HG03575 (cell line): ENCODE data around the gene NXN.
"Not testable (repeated sequence)": the region's sequence is repeated elsewhere in the genome, so short reads cannot be mapped to it uniquely, and the experiment has no call there.

Experiments used
- ATAC-seq: cut with Tn5 transposase; IDR thresholded peaks from one replicate; pipeline ENCODE4 v1.9.1; 2021; ENCODE audit not compliant: unreplicated experiment, insufficient number of reproducible peaks, low FRiP score; ENCODE audit errors: extremely low read depth

The NXN gene

DNA sequence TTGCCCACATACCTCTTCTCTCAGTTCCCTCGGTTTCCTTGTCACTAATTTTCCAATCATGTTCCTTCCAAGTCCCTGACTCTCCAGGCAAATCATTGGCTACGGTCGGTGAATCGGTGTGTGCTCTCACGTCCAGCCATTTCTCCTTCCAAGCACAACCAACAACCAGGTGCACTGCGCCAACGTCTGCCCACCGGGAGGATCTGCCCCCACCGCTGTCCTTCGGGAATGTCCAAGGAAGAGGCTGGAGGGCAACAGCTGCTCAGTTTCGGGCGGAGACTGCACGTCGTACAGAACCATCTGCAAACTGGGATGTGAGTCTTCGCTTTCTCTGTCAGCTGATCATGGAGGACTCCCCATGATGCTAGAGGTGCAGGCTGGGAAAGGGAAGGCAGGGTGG lies 8.4 kb upstream of the NXN start:
- ATAC-seq: no peak

DNA sequence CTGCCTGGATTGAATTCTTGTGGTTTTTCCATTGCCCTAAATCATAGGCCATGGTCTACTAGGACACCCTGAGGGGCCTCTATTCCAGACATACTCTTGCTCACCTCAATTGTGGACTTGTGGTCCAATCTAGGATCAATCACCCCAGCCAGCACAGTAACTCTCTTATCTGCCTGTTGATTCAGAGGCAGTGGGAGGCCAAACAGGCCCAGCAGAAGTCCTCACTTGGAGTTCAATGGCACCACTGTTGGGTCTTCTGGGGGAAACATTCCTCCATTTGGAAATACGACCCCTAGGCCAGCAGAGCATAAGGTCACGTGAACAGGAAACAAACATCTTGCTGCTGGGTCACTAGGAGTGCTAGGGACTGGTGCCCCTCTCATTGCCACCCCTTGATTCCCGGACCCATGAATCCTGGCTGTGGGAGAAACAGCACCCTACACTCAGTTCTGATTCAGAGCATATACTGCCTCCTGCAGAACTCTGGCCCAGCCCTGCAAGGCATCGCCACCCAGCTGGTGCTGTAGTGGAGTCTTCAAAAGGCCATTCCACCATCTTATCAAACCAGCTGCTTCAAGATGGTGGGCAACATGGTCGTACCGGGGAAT lies 6.8 kb upstream of the NXN start:
- ATAC-seq: no peak

DNA sequence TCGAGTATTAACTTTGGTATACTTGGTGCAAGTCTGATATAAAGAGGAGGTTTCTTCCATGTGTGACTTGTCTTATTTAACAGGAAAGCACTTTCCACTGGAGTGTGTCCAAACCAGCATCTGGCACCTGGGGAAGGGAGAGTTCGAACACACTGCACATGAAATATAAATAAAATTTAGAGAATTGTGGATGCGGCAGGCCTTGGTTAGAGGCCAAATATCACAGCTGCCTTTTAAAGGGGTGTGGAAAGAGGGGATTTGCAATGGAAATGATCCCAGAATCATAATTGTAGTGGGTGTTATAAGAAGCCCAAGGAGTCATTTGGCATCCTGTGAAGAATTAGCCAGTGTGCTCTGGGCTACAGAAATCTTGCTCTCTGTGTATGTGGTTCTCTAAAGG lies 4.3 kb upstream of the NXN start:
- ATAC-seq: no peak

DNA sequence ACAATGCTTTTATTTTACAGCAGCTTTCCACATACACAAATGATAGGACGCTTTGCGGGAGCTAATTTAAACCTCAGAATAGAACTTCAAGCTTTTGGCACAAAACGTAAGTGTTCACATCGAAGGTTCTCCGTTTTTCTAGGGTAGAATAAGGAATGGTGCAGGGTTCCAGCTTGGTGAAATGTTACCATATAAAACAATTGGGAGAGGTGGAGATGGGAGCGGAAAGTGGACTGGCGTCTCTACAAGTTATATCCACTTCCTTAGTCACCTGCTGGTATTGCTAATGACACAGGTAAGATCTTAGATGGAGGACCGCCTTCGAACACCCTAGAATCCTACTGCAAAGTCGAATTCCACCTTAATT lies 1.7 kb upstream of the NXN start:
- no peak for ATAC-seq

DNA sequence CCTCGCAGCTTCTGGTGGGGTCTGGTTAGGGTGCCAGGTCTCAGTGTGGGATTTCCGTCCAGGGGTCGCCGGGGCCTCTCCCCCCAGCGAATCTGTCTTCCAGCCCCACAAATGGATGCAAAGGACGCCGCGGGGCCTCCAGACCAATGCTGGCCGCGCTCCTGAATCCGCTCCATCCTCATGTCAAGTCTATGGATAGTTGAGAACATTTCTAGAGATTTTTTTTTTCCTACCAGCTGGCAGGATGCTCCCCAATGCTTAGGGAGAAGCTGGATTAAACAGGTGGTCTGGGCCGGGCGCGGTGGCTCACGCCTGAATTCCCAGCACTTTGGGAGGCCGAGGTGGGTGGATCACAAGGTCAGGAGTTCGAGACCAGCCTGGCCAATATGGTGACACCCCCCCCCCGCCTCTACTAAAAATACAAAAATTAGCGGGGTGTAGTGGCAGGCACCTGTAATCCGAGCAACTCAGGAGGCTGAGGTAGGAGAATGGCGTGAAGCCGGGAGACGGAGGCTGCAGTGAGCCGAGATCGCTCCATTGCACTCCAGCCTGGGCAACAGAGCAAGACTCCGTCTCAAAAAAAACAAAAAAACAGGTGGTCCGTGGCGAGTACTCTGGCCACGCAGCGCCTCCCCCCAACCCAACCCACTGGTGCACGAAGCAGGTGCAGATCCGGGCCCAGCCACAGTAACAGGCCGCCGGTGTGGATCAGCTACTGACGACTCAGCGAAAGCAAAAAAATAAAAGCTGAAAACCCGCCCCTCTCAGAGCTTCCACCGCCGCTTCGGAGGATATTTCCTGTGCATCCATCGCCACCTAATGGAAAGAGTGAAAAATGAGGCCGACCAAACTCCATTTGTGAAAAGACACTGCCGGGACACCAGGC lies 1.1 kb upstream of the NXN start:
- ATAC-seq: no peak

DNA sequence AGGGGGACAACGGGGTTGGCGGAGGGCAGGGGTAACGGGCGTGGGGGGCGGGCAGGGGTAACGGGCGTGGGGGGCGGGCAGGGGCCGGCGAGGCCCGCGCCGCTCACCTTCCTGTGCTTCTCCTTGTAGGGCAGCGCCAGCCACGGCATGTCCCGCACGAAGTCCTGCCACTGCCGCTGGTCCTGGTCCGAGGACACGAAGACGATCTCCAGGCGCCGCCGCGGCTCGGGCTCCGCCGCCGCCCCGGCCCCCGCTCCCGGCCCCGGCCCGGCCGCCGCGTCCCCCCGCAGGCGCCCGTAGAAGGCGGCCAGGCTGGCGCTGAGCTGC lies 401 bp downstream of the NXN start:
- no peak for ATAC-seq

DNA sequence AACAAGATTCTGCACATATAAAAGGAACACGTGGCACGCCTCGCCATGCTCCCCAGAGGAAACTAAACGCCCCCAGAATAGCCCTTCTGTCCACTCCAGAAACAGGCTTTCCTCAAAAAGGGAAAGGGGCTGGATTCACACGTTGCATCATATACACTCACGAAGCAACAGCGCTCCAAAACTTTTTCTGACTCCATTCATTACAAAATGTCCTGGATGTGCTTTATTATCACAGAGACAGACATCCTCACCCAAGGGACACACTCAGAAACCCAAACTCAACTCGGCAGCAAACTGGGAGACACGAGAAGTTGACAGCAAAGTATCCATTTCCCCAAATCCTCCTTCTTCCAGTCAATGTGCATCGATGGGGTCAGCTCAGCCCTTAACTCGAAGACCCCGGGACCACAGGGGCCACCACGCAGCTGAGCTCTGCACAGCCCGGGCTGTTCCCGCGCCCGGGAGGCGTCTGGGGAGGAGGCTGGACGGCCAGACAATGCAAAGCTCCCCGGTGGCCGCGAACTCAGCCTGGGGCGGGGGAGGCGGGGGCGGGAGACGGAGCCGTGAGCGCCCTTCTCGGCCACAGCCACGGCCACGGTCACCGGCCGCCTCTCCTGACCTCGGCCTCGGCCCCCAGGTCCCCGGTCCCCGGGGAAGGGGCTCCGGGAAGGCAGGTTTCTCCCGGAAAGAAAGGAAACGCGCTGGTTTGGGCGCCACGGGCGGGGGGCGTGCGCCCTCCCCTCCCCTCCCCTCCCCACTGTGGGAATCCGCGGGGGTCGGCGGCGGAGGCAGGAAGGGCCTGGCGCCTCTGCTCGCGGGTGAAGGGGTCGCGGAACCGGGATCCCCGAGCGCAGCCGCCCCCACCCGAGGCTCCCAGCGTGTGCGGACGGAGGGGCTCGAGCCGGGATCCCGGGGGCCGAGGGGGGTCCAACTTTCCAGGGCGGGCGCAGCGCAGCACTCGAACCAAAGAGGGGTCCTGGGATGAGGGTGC lies 1.2 kb downstream of the NXN start:
- ATAC-seq: no peak

DNA sequence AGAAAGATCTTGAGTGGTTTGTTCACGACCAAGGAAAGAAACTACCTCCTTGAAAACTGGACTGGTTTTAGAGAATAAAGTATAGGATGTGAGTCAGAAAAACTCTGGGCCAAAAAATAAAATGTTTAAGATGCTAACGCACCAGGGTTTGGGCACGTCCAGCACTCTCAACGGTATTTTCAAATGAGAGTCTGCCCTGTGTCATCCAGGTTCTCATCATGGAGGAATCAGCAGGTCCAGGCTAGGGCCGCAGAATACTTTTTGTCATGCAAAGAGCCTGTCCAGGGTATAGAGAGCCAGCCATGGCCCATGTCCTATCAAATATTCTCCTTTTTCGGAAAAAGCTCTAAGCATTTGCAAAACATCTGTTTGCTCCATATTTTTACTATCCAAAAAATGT lies 2.4 kb downstream of the NXN start:
- no peak for ATAC-seq

DNA sequence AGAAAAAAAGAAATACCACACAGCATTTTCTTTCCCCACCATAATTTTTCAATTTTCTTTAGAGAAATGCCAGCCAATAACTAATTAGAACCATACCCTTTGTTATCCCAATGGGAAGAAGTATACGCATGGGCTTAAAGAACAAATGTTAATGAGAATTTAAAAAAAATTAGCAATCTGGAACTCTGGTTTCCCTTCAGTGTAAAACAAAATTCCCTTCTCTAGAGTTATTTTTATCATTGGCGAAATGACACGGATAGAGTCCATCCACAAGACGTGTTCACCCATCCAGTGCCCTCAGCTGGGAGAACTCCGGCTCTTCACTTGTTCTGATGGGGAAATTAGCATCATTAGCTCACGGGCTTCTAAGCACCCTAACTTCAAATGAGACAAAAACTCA lies 3.3 kb downstream of the NXN start:
- ATAC-seq: no peak

DNA sequence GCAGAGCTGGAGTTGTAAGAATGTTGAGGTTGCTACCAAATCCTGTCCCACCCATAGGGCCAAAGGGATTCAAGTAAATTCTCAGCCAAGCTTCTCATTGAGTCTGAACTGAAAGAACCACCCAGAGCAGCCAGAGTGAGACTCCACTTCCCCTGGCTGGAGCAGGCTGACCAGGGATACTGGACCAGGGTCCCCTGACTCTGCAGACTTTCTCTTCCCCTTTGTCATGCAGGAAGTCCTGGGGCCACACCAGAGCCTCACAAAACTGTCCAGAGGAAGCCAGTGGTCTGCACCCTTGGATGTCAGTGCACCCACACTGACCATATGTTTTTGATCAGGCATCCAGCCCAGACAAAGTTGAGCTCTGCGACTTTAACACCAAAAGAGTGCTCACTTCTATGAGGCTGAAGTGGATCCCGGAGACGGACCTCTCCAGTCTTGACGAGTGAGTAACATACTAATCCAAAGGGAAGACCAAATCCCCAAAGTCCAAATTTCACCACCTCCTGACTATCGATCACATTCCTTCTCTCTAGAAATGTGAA lies 4.1 kb downstream of the NXN start:
- no peak for ATAC-seq

DNA sequence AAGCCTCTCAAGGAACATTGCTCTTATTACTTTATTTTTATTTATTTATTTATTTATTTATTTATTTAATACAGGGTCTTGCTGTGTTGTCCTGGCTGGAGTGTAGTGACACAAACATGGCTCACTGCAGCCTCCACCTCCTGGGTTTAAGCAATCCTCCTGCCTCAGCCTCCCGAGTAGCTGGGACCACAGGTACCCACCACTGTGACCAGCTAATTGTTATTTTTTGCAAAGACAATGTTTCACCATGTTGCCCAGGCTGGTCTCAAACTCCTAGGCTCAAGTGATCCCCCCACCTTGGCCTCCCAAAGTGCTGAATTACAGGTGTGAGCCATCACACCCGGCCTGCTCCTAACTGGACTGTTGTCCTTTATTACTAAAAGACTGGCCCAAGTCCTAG lies 4.8 kb downstream of the NXN start:
- not testable (repeated sequence) for ATAC-seq

DNA sequence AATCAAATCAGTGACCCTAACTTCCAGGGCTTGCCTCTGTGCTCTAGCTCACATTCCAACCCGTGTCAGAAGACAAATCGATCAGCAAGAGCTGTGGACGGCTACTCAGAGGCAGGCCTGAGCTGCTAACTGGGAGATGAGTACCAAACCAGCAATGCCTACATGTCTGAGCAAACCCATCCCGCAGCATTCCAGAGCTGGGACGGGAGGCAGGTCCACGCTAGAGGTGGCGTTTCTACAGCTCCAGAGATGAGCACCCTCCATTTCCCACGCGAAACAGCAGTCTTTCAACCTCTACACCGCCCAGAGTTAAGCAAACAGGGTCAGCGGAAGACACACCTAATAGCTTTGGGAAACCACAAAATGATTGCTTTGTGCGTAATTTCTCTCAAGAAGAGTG lies 6.5 kb downstream of the NXN start:
- no peak for ATAC-seq

DNA sequence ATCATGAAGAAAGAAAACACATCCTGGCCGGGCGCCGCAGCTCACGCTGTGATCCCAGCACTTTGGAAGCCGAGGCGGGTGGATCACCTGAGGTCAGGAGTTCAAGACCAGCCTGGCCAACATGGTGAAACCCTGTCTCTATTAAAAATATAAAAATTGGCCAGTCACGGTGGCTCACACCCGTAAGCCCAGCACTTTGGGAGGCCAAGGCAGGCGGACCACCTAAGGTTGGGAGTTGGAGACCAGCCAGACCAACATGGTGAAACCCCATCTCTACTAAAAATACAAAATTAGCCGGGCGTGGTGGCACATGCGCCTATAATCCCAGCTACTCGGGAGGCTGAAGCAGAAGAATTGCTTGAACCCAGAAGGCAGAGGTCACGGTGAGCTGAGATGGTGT lies 7.7 kb downstream of the NXN start:
- not testable (repeated sequence) for ATAC-seq

DNA sequence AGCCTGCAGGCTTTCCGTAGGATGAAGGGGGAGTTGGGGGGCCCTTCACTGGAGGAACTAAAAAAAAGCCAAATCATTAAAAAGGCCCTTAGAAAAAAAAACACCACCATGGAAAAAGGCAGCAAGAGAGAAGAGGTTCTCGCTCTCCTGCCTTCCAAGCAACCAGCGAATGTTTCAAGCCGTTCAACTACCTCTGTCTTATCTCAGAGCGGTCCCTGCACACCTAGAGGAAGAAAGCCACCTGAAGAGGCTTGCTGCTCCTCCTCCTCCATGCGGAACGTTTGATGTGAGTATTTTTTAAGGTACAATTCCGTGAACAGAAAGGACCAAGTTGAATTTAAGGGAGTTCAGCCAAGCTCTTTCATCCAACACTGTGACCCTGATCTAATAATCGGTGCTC lies 9.2 kb downstream of the NXN start:
- ATAC-seq: no peak

DNA sequence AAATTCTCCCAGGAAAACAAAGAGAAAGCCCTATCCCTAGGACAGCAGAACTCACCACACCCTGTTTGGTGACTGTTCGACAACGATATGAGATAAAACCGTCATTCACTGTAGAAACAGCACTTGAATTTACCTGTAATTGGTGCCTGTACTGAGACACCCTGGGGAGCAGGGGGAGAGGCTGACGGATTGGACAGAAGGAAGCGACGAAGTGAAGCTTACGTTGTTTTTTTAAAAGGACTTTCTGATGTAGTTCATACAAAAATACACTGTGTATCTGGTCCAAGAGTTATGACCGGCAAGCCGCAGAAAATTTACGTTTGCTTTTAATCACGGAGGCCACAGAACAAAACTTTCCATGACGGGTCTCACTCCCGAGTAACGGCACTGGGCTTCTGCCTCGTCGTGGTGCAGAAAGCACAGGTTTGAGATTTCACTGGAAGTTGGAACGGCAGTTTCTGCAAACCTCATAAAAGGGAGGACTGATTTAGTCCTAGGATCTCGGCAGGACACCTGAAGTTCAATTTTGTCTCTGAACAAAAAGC lies 9.7 kb downstream of the NXN start:
- ATAC-seq: no peak

DNA sequence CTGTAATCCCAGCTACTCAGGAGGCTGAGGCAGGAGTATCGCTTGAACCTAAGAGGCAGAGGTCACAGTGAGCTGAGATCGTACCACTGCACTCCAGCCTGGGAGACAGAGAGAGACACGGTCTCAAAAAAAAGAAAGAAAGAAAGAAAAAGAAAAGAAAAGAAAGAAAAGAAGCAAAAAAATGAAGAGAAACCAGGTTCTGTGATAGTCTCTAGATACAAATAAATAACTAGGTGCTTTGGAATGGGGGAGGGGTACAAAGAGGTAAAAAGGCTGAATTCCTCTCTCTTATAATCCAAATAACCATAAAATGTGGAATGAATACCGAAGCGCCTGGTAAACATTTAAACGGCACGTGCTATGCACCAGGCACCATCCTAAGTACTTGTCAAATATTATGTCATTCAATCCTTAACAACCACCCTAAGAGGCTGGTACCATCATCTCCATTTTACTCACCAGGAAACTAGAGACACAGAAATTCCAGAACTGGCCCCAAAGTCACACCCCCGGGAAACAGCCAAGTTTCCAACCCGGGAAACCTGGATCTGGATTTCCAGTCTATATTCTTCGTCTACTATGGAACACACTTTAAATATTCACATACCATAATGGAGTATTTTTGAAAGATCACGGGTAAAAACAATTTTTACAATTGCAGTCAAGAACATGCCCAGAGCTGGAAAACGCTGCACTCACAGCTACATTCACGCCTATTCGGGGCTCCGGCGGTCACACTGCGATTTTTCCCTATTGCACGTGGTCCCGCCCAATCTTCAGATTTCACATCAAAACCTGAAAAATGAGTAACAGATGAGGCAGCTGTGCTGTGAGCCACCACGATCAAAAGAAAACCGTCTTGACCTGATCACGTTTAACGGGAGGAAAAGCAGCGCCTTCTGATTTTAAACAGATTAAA lies 10.5 kb downstream of the NXN start:
- no peak for ATAC-seq

DNA sequence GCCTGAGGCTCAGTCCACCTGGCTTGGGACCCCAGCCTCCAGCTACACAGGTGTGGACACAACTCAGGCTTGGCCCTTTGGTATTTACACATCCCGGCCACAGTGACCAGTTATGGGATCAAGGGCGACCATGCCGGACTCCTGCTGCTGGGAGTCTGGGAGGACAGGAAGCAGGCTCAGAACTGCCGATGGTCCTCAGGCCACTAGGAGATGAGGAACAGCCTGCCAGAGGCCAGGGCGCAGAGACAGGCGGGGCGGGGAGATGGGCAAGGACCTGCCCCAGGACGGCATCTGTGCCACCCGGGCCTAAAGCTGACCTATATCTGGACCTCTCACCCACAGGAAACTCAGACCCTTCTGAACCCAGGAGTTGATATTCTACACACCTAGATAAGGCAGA lies 12.5 kb downstream of the NXN start:
- no peak for ATAC-seq

DNA sequence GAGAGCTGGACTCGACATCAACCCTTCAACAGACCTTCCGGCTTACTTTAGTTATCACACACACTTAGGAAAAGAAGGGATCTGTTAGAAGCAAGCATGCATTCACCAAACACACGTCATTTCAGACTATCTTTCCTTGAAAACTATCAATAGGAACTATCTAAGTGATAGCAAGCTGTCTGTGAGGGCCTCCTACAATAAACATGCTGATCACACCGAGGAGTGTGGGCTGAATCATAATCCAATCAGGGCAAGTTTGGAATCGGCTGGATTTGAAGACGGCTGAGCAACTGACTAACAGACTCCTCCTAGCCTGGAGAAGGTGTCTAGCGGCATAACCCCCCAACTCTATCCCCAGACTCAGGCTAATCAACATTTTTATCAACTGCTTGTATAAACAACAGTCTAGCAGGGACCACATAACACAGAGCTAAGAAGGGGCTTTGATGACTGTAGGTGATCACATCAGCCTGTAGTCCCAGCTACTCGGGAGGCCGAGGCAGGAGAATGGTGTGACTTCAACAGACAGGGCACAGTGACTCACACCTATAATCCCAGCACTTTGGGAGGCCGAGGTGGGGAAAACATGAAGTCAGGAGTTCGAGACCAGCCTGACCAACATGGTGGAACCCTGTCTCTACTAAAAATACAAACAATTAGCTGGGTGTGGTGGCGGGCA lies 14.1 kb downstream of the NXN start:
- ATAC-seq: no peak
